Pancreas (tissue), 10 donors: Measurements from ENCODE around the gene RIMKLB. TPM values are rescaled to one million over a fixed set of nuclear protein-coding genes. Genes with fewer than 3 reads are reported as not detected.

Source experiments
- ATAC-seq, 4 donors: fragments of 200-7000 bp; cut with Tn5 transposase; one replicate each; pipeline versions ENCODE4 v1.8.0 to v1.9.1; 2020; ENCODE audit warnings: mild to moderate bottlenecking in 4 of 4, moderate library complexity in 4 of 4
- DNase-seq, 6 donors: peaks; one replicate each; pipeline ENCODE4 v3.0.0-alpha.2; 2020
- FAIRE-seq: peaks from 2 replicates; lab custom pipeline; 2012; peaks lifted over from hg19 to GRCh38; lab: Jason Lieb, UNC
- H3K27ac ChIP-seq, 4 donors: fragments of 200-600 bp; sonication (generic); 1 replicate in 3 of 4; 2 replicates in 1 of 4; pipeline versions ENCODE4 v1.5.0 to v1.8.0; 2020
- H3K27me3 ChIP-seq, 4 donors: fragments of 200-600 bp; one replicate each; pipeline ENCODE4 v1.8.0; 2021
- H3K36me3 ChIP-seq, 3 donors: fragments of 200-600 bp; sonication (generic) in 1 of 3; one replicate each; pipeline versions ENCODE4 v1.5.0 to v1.8.0; 2020 to 2021
- H3K4me1 ChIP-seq, 3 donors: fragments of 200-600 bp; one replicate each; pipeline ENCODE4 v1.8.0; 2021
- H3K4me3 ChIP-seq, 4 donors: fragments of 200-600 bp; sonication (generic) in 2 of 4; one replicate each; pipeline versions ENCODE4 v1.5.0 to v1.8.0; 2020 to 2021
- H3K9me3 ChIP-seq, 4 donors: fragments of 200-600 bp; one replicate each; pipeline ENCODE4 v1.8.0; 2021
- CTCF ChIP-seq, 4 donors: fragments of 200-600 bp; sonication (generic) in 3 of 4; IDR thresholded peaks; one replicate each; pipeline versions ENCODE4 v1.5.0 to v1.8.0; 2021; ENCODE audit warnings: antibody characterized with exemption in 4 of 4
- WGBS, 2 donors: extraction: QIAGEN DNeasy Blood & Tissue Kit; methylation state at CpG; one replicate each; pipeline ENCODE4 v1.1.7; 2013; 5-methylcytosine and 5-hydroxymethylcytosine counted together
- intact Hi-C, 3 donors: fragments of 100-400 bp; cut with DNase I; formaldehyde crosslinking; loops; one replicate each; pipeline versions ENCODE4 v1.11.1 to v1.14.2; 2022
- polyA plus RNA-seq, 2 donors: library from polyadenylated mRNA; stranded (reverse); fragments of 200-250 nt; gene quantifications; one replicate each; pipeline ENCODE4 v1.2.3, GENCODE V29; 2013
- total RNA-seq, 6 donors: library from RNA; stranded (reverse); fragmentation: NEBNext Ultra II Directional in 4 of 6; extraction: Animal tissue kit (Norgen Biotek cat#: 25700) in 4 of 6; gene quantifications; one replicate each; pipeline versions ENCODE4 v1.2.1 to v1.2.4, GENCODE V29; 2021 to 2023
- donor health status: healthy with polysubstance abuse.
- donor health status: DM: no; HTN: no; CAD: no; lungs with moderate emphysema.
- donor health status: DM: no; HTN: no; CAD: no.
- donor health status: control.
- donor health status: control.
- donor health status: Bipolar disorder and iron deficiency.
- donor health status: DM: yes; HTN: yes; CAD: no.
- donor health status: DM: no; HTN: no; CAD: no.
- donor health status: DM: no; HTN: no; CAD: no.
- donor health status: DM: yes; HTN: yes; CAD: no.

RIMKLB gene
- total and polyA plus RNA-seq, 8 donors, result 5.1 to 46.2 (median 8.8) TPM

GRCh38 chr12:8687846-8688601 lies 9.8 kb upstream of the RIMKLB start:
- no peaks in the 10 kb centered on the region for H3K27me3 ChIP-seq
- H3K4me1 ChIP-seq, result no peaks in the 10 kb centered on the region
- 39 to 42% methylated on average over 2 of the region's 2 CpGs for WGBS, 2 donors
- no peaks in the 10 kb centered on the region for H3K9me3 ChIP-seq
- intact Hi-C loops, result loop anchor here in 1 of 3 donors (10.0 kb wide), 1 partner anchor 207 kb away; no protein-coding TSS in a partner anchor
- DNase-seq (peak in 1 of 6 donors; percentile 20), FAIRE-seq (peak; percentile 56), ATAC-seq (peak; percentile 61 to 90 (median 82))
- peak overlapping the region in 1 of 4 donors; percentile 5 for H3K27ac ChIP-seq
- TF ChIP-seq CTCF (IDR thresholded peaks at IDR 0.05), result no peak
- no peaks in the 10 kb centered on the region for H3K36me3 ChIP-seq
- H3K4me3 ChIP-seq, result no peak overlapping the region

- no peaks in the 10 kb centered on the region for H3K9me3 ChIP-seq
- no peak for TF ChIP-seq CTCF (IDR thresholded peaks at IDR 0.05)
- no peaks in the 10 kb centered on the region for H3K27me3 ChIP-seq
- ATAC-seq (no peak), DNase-seq (no peak), FAIRE-seq (no peak)
- 81 to 88% methylated on average over 4 of the region's 4 CpGs for WGBS, 2 donors
- H3K4me3 ChIP-seq, result no peak overlapping the region
- H3K36me3 ChIP-seq, result no peaks in the 10 kb centered on the region
- intact Hi-C loops, result loop anchor here in 1 of 3 donors (10.0 kb wide), 1 partner anchor 205 kb away; no protein-coding TSS in a partner anchor
- no peak overlapping the region for H3K27ac ChIP-seq
- no peaks in the 10 kb centered on the region for H3K4me1 ChIP-seq
These were observed 8.1 kb upstream of the RIMKLB start for GRCh38 chr12:8689681-8690080.

- TF ChIP-seq CTCF (IDR thresholded peaks at IDR 0.05), result no peak
- Histone ChIP-seq H3K9me3 (no peaks in the 10 kb centered on the region), H3K27me3 (no peaks in the 10 kb centered on the region), H3K4me3 (no peak overlapping the region), H3K36me3 (no peaks in the 10 kb centered on the region), H3K27ac (no peak overlapping the region), H3K4me1 (no peaks in the 10 kb centered on the region)
- WGBS, 2 donors, result 2 to 6% methylated on average over 5 of the region's 5 CpGs
- intact Hi-C loops, result no loop called here
- ATAC-seq (peak in 3 of 4 donors; percentile 53 to 76 (median 53)), DNase-seq (peak in 1 of 6 donors; percentile 34), FAIRE-seq (no peak)
These were observed 5.2 kb upstream of the RIMKLB start for GRCh38 chr12:8692573-8692972.

- FAIRE-seq, result no peak
- no peak for TF ChIP-seq CTCF (IDR thresholded peaks at IDR 0.05)
- intact Hi-C loops, result no loop called here
- DNase-seq, result no peak
- Histone ChIP-seq H3K4me3 (no peak overlapping the region), H3K36me3 (no peaks in the 10 kb centered on the region), H3K4me1 (peaks cover 0 to 11% (median 3%) of the 10 kb centered on the region in 3 donors), H3K27me3 (no peaks in the 10 kb centered on the region), H3K9me3 (no peaks in the 10 kb centered on the region), H3K27ac (no peak overlapping the region)
- WGBS, 2 donors, result 88 to 91% methylated on average over 9 of the region's 10 CpGs
- no peak for ATAC-seq
These were observed 2.7 kb upstream of the RIMKLB start for GRCh38 chr12:8695116-8695515.
